K562 (cell line): Measurements from ENCODE around the gene ZNF737. TPM values are rescaled to one million over a fixed set of nuclear protein-coding genes. Genes with fewer than 3 reads are reported as not detected.

Experiments
- ATAC-seq: fragments of 200-7000 bp; cut with Tn5 transposase; 3 replicates; pipeline ENCODE4 v1.9.1; 2020; ENCODE audit warnings: moderate library complexity
- BruUV-seq: library from RNA; stranded (reverse); fragments of 400-500 nt; replicated peaks from 2 replicates; lab custom pipeline; 2021; lab: Mats Ljungman, UMichigan
- CTCF ChIA-PET: fragments of 300-600 bp; formaldehyde crosslinking; extraction: SDS; loops from one replicate; lab custom pipeline; 2021; ENCODE audit warnings: low intra/inter-chr PET ratio; lab: Yijun Ruan, JAX
- POLR2A ChIA-PET: fragments of 300-600, 350-650 bp; sonication (Branson Sonifier 250); formaldehyde crosslinking; extraction: SDS; loops from one replicate; lab custom pipeline; 2021; ENCODE audit warnings: antibody characterized with exemption, inconsistent platforms; lab: Yijun Ruan, JAX
- DNase-seq, 4 experiments: peaks; one replicate each; pipeline versions ENCODE4 v3.0.0 to v3.0.0-alpha.2; 2011 to 2018; ENCODE audit warnings: low spot score in 3 of 4, mixed read lengths in 3 of 4; ENCODE audit errors: extremely low read depth in 1 of 4
- FAIRE-seq: peaks from 2 replicates; lab custom pipeline; 2011; peaks lifted over from hg19 to GRCh38; lab: Jason Lieb, UNC
- H2AFZ ChIP-seq: 2 replicates; pipeline ENCODE4 v1.6.0; 2011; ENCODE audit warnings: low read depth, low read length, control low read depth, inconsistent platforms
- H3K27ac ChIP-seq: fragments of 200-600 bp; 3 replicates; pipeline ENCODE4 v1.8.0; 2011; ENCODE audit warnings: low read depth, mild to moderate bottlenecking, control low read depth, inconsistent platforms, low read length, moderate library complexity, mixed read lengths; ENCODE audit errors: extremely low read depth
- H3K27me3 ChIP-seq, 2 experiments: fragments of 300-600 bp in 1 of 2; 2 replicates in 1 of 2; 3 replicates in 1 of 2; pipeline versions ENCODE4 v1.6.0 to v1.8.0; 2011; ENCODE audit warnings: inconsistent platforms in 2 of 2, low read length in 2 of 2, mild to moderate bottlenecking in 1 of 2, mixed read lengths in 1 of 2, moderate library complexity in 1 of 2; ENCODE audit not compliant: control insufficient read depth in 2 of 2, insufficient read depth in 2 of 2
- H3K36me3 ChIP-seq: fragments of 300-600 bp; 3 replicates; pipeline ENCODE4 v1.8.0; 2011; ENCODE audit warnings: mild to moderate bottlenecking, low read length, inconsistent platforms; ENCODE audit not compliant: control insufficient read depth, insufficient read depth
- H3K4me1 ChIP-seq, 2 experiments: fragments of 200-600 bp in 1 of 2; replicated peaks in 1 of 2; 2 replicates in 1 of 2; 3 replicates in 1 of 2; pipeline versions ENCODE4 v1.5.1 to v1.8.0; 2011; ENCODE audit warnings: inconsistent platforms in 2 of 2, low read length in 2 of 2, mild to moderate bottlenecking in 1 of 2, mixed read lengths in 1 of 2, moderate library complexity in 1 of 2; ENCODE audit not compliant: control insufficient read depth in 2 of 2, insufficient read depth in 2 of 2
- H3K4me2 ChIP-seq: 2 replicates; pipeline ENCODE4 v1.6.1; 2011; ENCODE audit warnings: low read length, control low read depth, inconsistent platforms, mixed read lengths; ENCODE audit not compliant: insufficient read depth
- H3K4me3 ChIP-seq: fragments of 200-600 bp; sonication (generic), shearing (Covaris generic); 2 replicates; pipeline ENCODE4 v1.5.1; 2016; ENCODE audit warnings: control low read depth, inconsistent platforms
- H3K79me2 ChIP-seq: fragments of 200-600 bp; 3 replicates; pipeline ENCODE4 v1.8.0; 2011; ENCODE audit warnings: low read length, inconsistent platforms; ENCODE audit not compliant: control insufficient read depth, insufficient read depth
- H3K9ac ChIP-seq, 2 experiments: 2 replicates each; pipeline versions ENCODE4 v1.6.0 to v1.6.1; 2011; ENCODE audit warnings: low read depth in 2 of 2, low read length in 2 of 2, control low read depth in 1 of 2, inconsistent platforms in 1 of 2, mild to moderate bottlenecking in 1 of 2, mixed read lengths in 1 of 2; ENCODE audit not compliant: insufficient read depth in 1 of 2
- H3K9me1 ChIP-seq: one replicate; pipeline ENCODE4 v1.6.0; 2011; ENCODE audit warnings: inconsistent platforms, mild to moderate bottlenecking, low read length, moderate library complexity; ENCODE audit not compliant: control insufficient read depth, insufficient read depth
- H3K9me3 ChIP-seq: replicated peaks from 2 replicates; pipeline ENCODE4 v1.5.1; 2011; ENCODE audit warnings: low read depth, low read length, inconsistent platforms; ENCODE audit not compliant: control insufficient read depth, insufficient read depth
- H4K20me1 ChIP-seq: replicated peaks from 2 replicates; pipeline ENCODE4 v1.6.1; 2011; ENCODE audit warnings: low read length, inconsistent platforms, mixed read lengths; ENCODE audit not compliant: control insufficient read depth, insufficient read depth
- BACH1 ChIP-seq: fragments of 200-800 bp; sonication (Bioruptor generic); IDR thresholded peaks from 2 replicates; pipeline ENCODE4 v1.6.1; 2016; ENCODE audit warnings: missing genetic modification characterization, missing compliant biosample characterization
- BHLHE40 ChIP-seq: IDR thresholded peaks from 2 replicates; pipeline ENCODE4 v1.6.1; 2011; ENCODE audit warnings: low read length, improper control_type of control experiment
- EGR1 ChIP-seq: fragments of 450-650 bp; conservative IDR thresholded peaks from 2 replicates; pipeline ENCODE4 v1.6.1; 2017; ENCODE audit warnings: mild to moderate bottlenecking
- EZH2 ChIP-seq: IDR thresholded peaks from 2 replicates; pipeline ENCODE4 v1.6.1; 2012; ENCODE audit warnings: low read depth, mild to moderate bottlenecking, inconsistent platforms, low read length, borderline replicate concordance
- MBD2 ChIP-seq: sonication (generic); IDR thresholded peaks from 2 replicates; pipeline ENCODE4 v1.6.1; 2016; ENCODE audit warnings: low read depth, borderline replicate concordance
- PURB ChIP-seq: sonication (generic); formaldehyde crosslinking; IDR thresholded peaks from 2 replicates; pipeline ENCODE4 v1.9.0; 2021; ENCODE audit warnings: low read depth, mild to moderate bottlenecking, missing genetic modification reagents
- TAL1 ChIP-seq: fragments of 450-650 bp; IDR thresholded peaks from 2 replicates; pipeline ENCODE4 v1.6.1; 2016; ENCODE audit warnings: mild to moderate bottlenecking
- WGBS: fragments of 100-300 bp; shearing (Covaris generic); methylation state at CpG from one replicate; pipeline ENCODE4 v1.1.6; 2016; ENCODE audit warnings: low coverage, mixed read lengths; ENCODE audit not compliant: insufficient coverage; ENCODE audit errors: missing lambda C conversion rate; 5-methylcytosine and 5-hydroxymethylcytosine counted together
- in situ Hi-C: fragments of 300-500 bp; cut with MboI; formaldehyde crosslinking; loops from 4 replicates; pipeline ENCODE4 v1.15.0; 2018; ENCODE audit warnings: inconsistent platforms, mixed read lengths
- intact Hi-C: fragments of 100-400 bp; cut with micrococcal nuclease; formaldehyde crosslinking; loops from 2 replicates; pipeline ENCODE4 v1.14.2; 2022
- polyA plus RNA-seq, 8 experiments: library from polyadenylated mRNA; depleted of rRNA in 4 of 8; stranded (reverse) in 5 of 8; unstranded in 3 of 8; fragments of >200 nt; fragmentation: Nextera tagmentation in 2 of 8; fragmentation: Illumina TruSeq in 1 of 8; extraction: Ambion mirVana in 2 of 8; extraction: Trizol in 1 of 8; gene quantifications; 2 replicates each; pipeline versions ENCODE4 v1.2.1 to v1.2.3, GENCODE V29; 2011 to 2014; ENCODE audit warnings: inconsistent platforms in 1 of 8, missing spikeins in 1 of 8
- total RNA-seq, 7 experiments: library from RNA; depleted of rRNA in 6 of 7; stranded (reverse); fragments of >200 nt in 6 of 7; fragmentation: Illumina TruSeq in 2 of 7; extraction: Trizol in 2 of 7; gene quantifications; 2 replicates each; pipeline versions ENCODE4 v1.2.1 to v1.2.3, GENCODE V29; 2011 to 2021; ENCODE audit warnings: low replicate concordance in 1 of 7
- TF ChIP-seq, protein P1 (sequence below), 2 experiments: fragments of 450-650 bp; IDR thresholded peaks; 2 replicates each; pipeline ENCODE4 v1.6.1; 2016; ENCODE audit warnings: mild to moderate bottlenecking in 2 of 2, borderline replicate concordance in 1 of 2, low read depth in 1 of 2, moderate library complexity in 1 of 2

The ZNF737 gene
- total and polyA plus RNA-seq, 9 of the 15 experiments (the other 6 are each of a cell fraction or from before 2014, with no cell fraction given), result 0.01 to 0.32 (median 0.10) TPM; not detected in 1

DNA sequence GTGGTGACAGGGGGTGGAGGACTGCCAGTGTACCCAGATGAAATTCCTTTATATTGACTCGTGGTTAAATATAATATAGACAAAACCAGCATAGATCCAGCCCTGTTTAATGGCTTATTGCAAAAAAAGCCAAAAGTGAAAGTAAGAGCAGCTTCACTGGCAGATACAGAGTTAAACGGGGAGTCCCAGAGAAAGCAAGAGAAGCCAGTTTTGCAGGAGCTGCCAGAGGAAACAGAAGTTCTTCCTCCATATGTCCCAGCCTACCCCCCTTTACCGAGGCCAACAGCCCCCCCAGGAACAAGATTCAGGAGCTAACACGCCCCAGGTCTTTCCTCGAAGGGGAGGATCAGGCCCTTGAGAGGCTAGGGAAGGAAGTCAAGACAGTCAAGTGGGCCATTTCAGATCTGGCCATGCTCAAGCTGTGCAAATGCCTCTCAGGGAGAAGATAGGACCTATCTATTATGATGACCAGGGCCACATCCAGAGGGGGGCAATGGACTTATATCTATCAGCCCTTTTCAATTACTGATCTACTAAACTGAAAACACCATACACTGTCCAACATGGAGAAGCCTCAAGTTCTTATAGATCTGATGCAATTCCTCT lies 47.2 kb upstream of the ZNF737 start:
- H3K4me3 ChIP-seq, result no peak overlapping the region
- no peaks in the 10 kb centered on the region for H3K4me1 ChIP-seq
- intact Hi-C loops, result no loop called here
- H3K79me2 ChIP-seq, result no peaks in the 10 kb centered on the region
- no peak for DNase-seq
- no peak for TF ChIP-seq PURB (CRISPR knock-in tag)
- no peaks in the 10 kb centered on the region for H3K9me1 ChIP-seq
- no peak for ATAC-seq
- CTCF ChIA-PET, result no interaction called here
- in situ Hi-C loops, result no loop called here
- POLR2A ChIA-PET, result no interaction called here
- no peak overlapping the region for H2AFZ ChIP-seq
- H4K20me1 ChIP-seq, result no peaks in the 10 kb centered on the region
- H3K9me3 ChIP-seq, result no peaks in the 10 kb centered on the region
- no peak for FAIRE-seq
- H3K9ac ChIP-seq, result no peak overlapping the region
- 0% methylated on average over 5 of the region's 5 CpGs for WGBS
- H3K27ac ChIP-seq, result no peak overlapping the region
- H3K4me2 ChIP-seq, result no peak overlapping the region
- no TSS peak for BruUV-seq
- no peaks in the 10 kb centered on the region for H3K36me3 ChIP-seq
- no peaks in the 10 kb centered on the region for H3K27me3 ChIP-seq

DNA sequence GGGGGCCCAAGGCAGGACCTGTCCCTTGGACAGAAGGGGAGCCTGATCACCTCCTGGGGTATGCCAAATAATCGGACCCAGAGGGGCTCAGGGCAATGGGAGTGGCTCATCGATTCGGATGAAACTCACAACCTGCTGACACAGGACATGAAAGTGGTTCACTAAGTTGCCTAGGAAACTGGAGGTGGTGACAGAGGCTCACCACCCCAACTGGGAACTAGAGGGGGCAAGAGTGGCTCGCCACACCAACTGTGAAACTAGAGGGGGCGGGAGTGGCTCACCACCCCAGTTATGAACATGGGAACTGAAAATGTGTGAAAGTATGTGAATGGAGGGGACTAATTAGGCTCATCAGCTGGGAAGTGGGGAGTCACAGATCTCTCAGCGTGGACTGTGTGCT lies 46.3 kb upstream of the ZNF737 start:
- intact Hi-C loops (no loop called here), in situ Hi-C loops (no loop called here)
- Histone ChIP-seq H3K27ac (no peak overlapping the region), H3K9me1 (no peaks in the 10 kb centered on the region), H3K4me1 (no peaks in the 10 kb centered on the region), H3K27me3 (no peaks in the 10 kb centered on the region), H3K9me3 (no peaks in the 10 kb centered on the region), H3K4me2 (no peak overlapping the region), H3K36me3 (no peaks in the 10 kb centered on the region), H3K9ac (no peak overlapping the region), H4K20me1 (no peaks in the 10 kb centered on the region), H3K4me3 (no peak overlapping the region), H3K79me2 (no peaks in the 10 kb centered on the region), H2AFZ (no peak overlapping the region)
- ChIA-PET POLR2A (no interaction called here), CTCF (no interaction called here)
- DNase-seq (no peak), FAIRE-seq (no peak), ATAC-seq (no peak)
- WGBS, result 2% methylated on average over 5 of the region's 6 CpGs
- no TSS peak for BruUV-seq
- TF ChIP-seq, protein P1, sequence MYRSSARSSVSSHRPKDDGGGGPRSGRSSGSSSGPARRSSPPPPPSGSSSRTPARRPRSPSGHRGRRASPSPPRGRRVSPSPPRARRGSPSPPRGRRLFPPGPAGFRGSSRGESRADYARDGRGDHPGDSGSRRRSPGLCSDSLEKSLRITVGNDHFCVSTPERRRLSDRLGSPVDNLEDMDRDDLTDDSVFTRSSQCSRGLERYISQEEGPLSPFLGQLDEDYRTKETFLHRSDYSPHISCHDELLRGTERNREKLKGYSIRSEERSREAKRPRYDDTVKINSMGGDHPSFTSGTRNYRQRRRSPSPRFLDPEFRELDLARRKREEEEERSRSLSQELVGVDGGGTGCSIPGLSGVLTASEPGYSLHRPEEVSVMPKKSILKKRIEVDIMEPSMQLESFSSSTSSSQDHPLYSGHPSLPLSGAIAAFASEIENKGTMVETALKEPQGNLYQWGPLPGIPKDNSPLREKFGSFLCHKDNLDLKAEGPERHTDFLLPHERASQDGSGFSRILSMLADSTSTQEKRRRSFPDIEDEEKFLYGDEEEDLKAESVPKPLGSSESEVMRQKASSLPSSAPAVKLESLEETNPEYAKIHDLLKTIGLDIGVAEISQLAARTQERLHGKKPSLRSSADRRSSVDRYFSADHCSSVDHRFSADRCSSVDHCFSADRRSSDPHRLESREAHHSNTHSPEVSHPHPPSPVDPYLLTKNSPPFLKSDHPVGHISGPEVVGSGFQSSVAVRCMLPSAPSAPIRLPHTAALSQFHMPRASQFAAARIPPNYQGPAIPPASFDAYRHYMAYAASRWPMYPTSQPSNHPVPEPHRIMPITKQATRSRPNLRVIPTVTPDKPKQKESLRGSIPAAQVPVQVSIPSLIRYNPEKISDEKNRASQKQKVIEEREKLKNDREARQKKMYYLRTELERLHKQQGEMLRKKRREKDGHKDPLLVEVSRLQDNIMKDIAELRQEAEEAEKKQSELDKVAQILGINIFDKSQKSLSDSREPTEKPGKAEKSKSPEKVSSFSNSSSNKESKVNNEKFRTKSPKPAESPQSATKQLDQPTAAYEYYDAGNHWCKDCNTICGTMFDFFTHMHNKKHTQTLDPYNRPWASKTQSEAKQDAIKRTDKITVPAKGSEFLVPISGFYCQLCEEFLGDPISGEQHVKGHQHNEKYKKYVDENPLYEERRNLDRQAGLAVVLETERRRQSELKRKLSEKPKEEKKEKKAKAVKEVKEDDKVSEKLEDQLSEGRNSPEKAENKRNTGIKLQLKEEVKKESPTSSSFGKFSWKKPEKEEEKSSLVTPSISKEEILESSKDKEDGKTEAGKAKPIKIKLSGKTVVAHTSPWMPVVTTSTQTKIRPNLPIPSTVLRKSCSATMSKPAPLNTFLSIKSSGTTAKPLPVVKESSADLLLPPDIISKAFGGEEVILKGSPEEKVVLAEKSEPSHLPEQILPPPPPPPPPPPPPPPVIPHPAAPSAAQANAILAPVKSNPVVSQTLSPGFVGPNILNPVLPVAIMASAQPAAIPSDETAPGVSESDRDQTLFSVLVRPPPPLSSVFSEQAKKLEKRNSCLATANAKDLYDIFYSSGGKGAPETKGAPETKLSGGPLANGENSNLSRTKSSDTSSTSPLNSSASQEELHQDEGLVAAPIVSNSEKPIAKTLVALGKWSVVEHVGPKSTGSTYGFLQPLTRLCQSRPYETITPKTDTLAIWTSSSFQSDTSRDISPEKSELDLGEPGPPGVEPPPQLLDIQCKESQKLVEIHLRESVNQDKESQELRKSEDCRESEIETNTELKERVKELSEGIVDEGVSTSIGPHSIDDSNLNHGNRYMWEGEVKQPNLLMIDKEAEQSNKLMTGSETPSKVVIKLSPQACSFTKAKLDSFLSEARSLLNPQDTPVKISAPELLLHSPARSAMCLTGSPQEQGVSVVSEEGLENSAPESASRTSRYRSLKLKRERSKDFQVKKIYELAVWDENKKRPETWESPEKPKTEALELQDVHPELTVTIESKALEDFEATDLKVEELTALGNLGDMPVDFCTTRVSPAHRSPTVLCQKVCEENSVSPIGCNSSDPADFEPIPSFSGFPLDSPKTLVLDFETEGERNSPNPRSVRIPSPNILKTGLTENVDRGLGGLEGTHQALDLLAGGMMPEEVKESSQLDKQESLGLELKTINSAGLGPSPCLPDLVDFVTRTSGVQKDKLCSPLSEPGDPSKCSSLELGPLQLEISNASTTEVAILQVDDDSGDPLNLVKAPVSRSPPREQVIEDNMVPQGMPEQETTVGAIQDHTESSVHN (IDR thresholded peaks at IDR 0.05; ENCODE audit: borderline replicate concordance in 1 of 2, low read depth in 1 of 2), result no peak
- TF ChIP-seq BHLHE40, result no peak
- TF ChIP-seq BACH1 (tag), result no peak
- no peak for TF ChIP-seq EGR1
- TF ChIP-seq MBD2, result no peak
- TF ChIP-seq EZH2, result no peak
- no peak for TF ChIP-seq TAL1
